K562 (cell line): ENCODE results near the gene DDX39A. TPM values are rescaled to one million over a fixed set of nuclear protein-coding genes. Genes with fewer than 3 reads are reported as not detected.

ENCODE experiments used
- ATAC-seq: fragments of 200-7000 bp; cut with Tn5 transposase; 3 replicates; pipeline ENCODE4 v1.9.1; 2020; ENCODE audit warnings: moderate library complexity
- BruUV-seq: library from RNA; stranded (reverse); fragments of 400-500 nt; replicated peaks from 2 replicates; lab custom pipeline; 2021; lab: Mats Ljungman, UMichigan
- CTCF ChIA-PET: fragments of 300-600 bp; formaldehyde crosslinking; extraction: SDS; loops from one replicate; lab custom pipeline; 2021; ENCODE audit warnings: low intra/inter-chr PET ratio; lab: Yijun Ruan, JAX
- POLR2A ChIA-PET: fragments of 300-600, 350-650 bp; sonication (Branson Sonifier 250); formaldehyde crosslinking; extraction: SDS; loops from one replicate; lab custom pipeline; 2021; ENCODE audit warnings: antibody characterized with exemption, inconsistent platforms; lab: Yijun Ruan, JAX
- DNase-seq, 4 experiments: peaks; one replicate each; pipeline versions ENCODE4 v3.0.0 to v3.0.0-alpha.2; 2011 to 2018; ENCODE audit warnings: low spot score in 3 of 4, mixed read lengths in 3 of 4; ENCODE audit errors: extremely low read depth in 1 of 4
- FAIRE-seq: peaks from 2 replicates; lab custom pipeline; 2011; peaks lifted over from hg19 to GRCh38; lab: Jason Lieb, UNC
- H2AFZ ChIP-seq: 2 replicates; pipeline ENCODE4 v1.6.0; 2011; ENCODE audit warnings: low read depth, low read length, control low read depth, inconsistent platforms
- H3K27ac ChIP-seq: fragments of 200-600 bp; 3 replicates; pipeline ENCODE4 v1.8.0; 2011; ENCODE audit warnings: low read depth, mild to moderate bottlenecking, control low read depth, inconsistent platforms, low read length, moderate library complexity, mixed read lengths; ENCODE audit errors: extremely low read depth
- H3K27me3 ChIP-seq, 2 experiments: fragments of 300-600 bp in 1 of 2; 2 replicates in 1 of 2; 3 replicates in 1 of 2; pipeline versions ENCODE4 v1.6.0 to v1.8.0; 2011; ENCODE audit warnings: inconsistent platforms in 2 of 2, low read length in 2 of 2, mild to moderate bottlenecking in 1 of 2, mixed read lengths in 1 of 2, moderate library complexity in 1 of 2; ENCODE audit not compliant: control insufficient read depth in 2 of 2, insufficient read depth in 2 of 2
- H3K36me3 ChIP-seq: fragments of 300-600 bp; 3 replicates; pipeline ENCODE4 v1.8.0; 2011; ENCODE audit warnings: mild to moderate bottlenecking, low read length, inconsistent platforms; ENCODE audit not compliant: control insufficient read depth, insufficient read depth
- H3K4me1 ChIP-seq, 2 experiments: fragments of 200-600 bp in 1 of 2; replicated peaks in 1 of 2; 2 replicates in 1 of 2; 3 replicates in 1 of 2; pipeline versions ENCODE4 v1.5.1 to v1.8.0; 2011; ENCODE audit warnings: inconsistent platforms in 2 of 2, low read length in 2 of 2, mild to moderate bottlenecking in 1 of 2, mixed read lengths in 1 of 2, moderate library complexity in 1 of 2; ENCODE audit not compliant: control insufficient read depth in 2 of 2, insufficient read depth in 2 of 2
- H3K4me2 ChIP-seq: 2 replicates; pipeline ENCODE4 v1.6.1; 2011; ENCODE audit warnings: low read length, control low read depth, inconsistent platforms, mixed read lengths; ENCODE audit not compliant: insufficient read depth
- H3K4me3 ChIP-seq: fragments of 200-600 bp; sonication (generic), shearing (Covaris generic); 2 replicates; pipeline ENCODE4 v1.5.1; 2016; ENCODE audit warnings: control low read depth, inconsistent platforms
- H3K79me2 ChIP-seq: fragments of 200-600 bp; 3 replicates; pipeline ENCODE4 v1.8.0; 2011; ENCODE audit warnings: low read length, inconsistent platforms; ENCODE audit not compliant: control insufficient read depth, insufficient read depth
- H3K9ac ChIP-seq, 2 experiments: 2 replicates each; pipeline versions ENCODE4 v1.6.0 to v1.6.1; 2011; ENCODE audit warnings: low read depth in 2 of 2, low read length in 2 of 2, control low read depth in 1 of 2, inconsistent platforms in 1 of 2, mild to moderate bottlenecking in 1 of 2, mixed read lengths in 1 of 2; ENCODE audit not compliant: insufficient read depth in 1 of 2
- H3K9me1 ChIP-seq: one replicate; pipeline ENCODE4 v1.6.0; 2011; ENCODE audit warnings: inconsistent platforms, mild to moderate bottlenecking, low read length, moderate library complexity; ENCODE audit not compliant: control insufficient read depth, insufficient read depth
- H3K9me3 ChIP-seq: replicated peaks from 2 replicates; pipeline ENCODE4 v1.5.1; 2011; ENCODE audit warnings: low read depth, low read length, inconsistent platforms; ENCODE audit not compliant: control insufficient read depth, insufficient read depth
- H4K20me1 ChIP-seq: replicated peaks from 2 replicates; pipeline ENCODE4 v1.6.1; 2011; ENCODE audit warnings: low read length, inconsistent platforms, mixed read lengths; ENCODE audit not compliant: control insufficient read depth, insufficient read depth
- BMI1 ChIP-seq: fragments of 150-350 bp; IDR thresholded peaks from 2 replicates; pipeline ENCODE4 v1.6.1; 2014; ENCODE audit warnings: low read length
- CBFA2T2 ChIP-seq: fragments of 450-650 bp; conservative IDR thresholded peaks from 2 replicates; pipeline ENCODE4 v1.6.1; 2017; ENCODE audit warnings: mild to moderate bottlenecking
- FOS ChIP-seq: IDR thresholded peaks from 3 replicates; pipeline ENCODE4 v1.6.1; 2011; ENCODE audit not compliant: insufficient read length; ENCODE audit errors: extremely low read depth
- FOXK2 ChIP-seq, 2 experiments: fragments of 450-650 bp; IDR thresholded peaks in 1 of 2; conservative IDR thresholded peaks in 1 of 2; 2 replicates each; pipeline ENCODE4 v1.6.1; 2016; ENCODE audit warnings: low read depth in 2 of 2, mild to moderate bottlenecking in 1 of 2
- GTF3C2 ChIP-seq: IDR thresholded peaks from 3 replicates; pipeline ENCODE4 v1.6.1; 2011; ENCODE audit warnings: borderline replicate concordance, mild to moderate bottlenecking, moderate library complexity; ENCODE audit not compliant: insufficient read length; ENCODE audit errors: extremely low read depth
- NRF1 ChIP-seq, 2 experiments: fragments of 450-650 bp; IDR thresholded peaks in 1 of 2; conservative IDR thresholded peaks in 1 of 2; 2 replicates each; pipeline ENCODE4 v1.6.1; 2014; ENCODE audit warnings: mild to moderate bottlenecking in 2 of 2
- TBP ChIP-seq: optimal IDR thresholded peaks from 2 replicates; pipeline ENCODE3; 2011; ENCODE audit warnings: low read depth, low read length, improper control_type of control experiment
- TOE1 ChIP-seq, 2 experiments: fragments of 450-650 bp in 1 of 2; sonication (generic) in 1 of 2; formaldehyde crosslinking in 1 of 2; IDR thresholded peaks; 2 replicates each; pipeline versions ENCODE4 v1.7.1 to v1.8.0; 2016 to 2022; ENCODE audit warnings: borderline replicate concordance in 2 of 2, mild to moderate bottlenecking in 2 of 2, antibody characterized with exemption in 1 of 2, inconsistent platforms in 1 of 2, low read depth in 1 of 2, missing genetic modification reagents in 1 of 2, moderate library complexity in 1 of 2
- ZNF766 ChIP-seq: fragments of 200-800 bp; sonication (Bioruptor generic); conservative IDR thresholded peaks from 2 replicates; pipeline ENCODE4 v1.6.1; 2016; ENCODE audit warnings: missing genetic modification characterization, missing compliant biosample characterization
- WGBS: fragments of 100-300 bp; shearing (Covaris generic); methylation state at CpG from one replicate; pipeline ENCODE4 v1.1.6; 2016; ENCODE audit warnings: low coverage, mixed read lengths; ENCODE audit not compliant: insufficient coverage; ENCODE audit errors: missing lambda C conversion rate; 5-methylcytosine and 5-hydroxymethylcytosine counted together
- in situ Hi-C: fragments of 300-500 bp; cut with MboI; formaldehyde crosslinking; loops from 4 replicates; pipeline ENCODE4 v1.15.0; 2018; ENCODE audit warnings: inconsistent platforms, mixed read lengths
- intact Hi-C: fragments of 100-400 bp; cut with micrococcal nuclease; formaldehyde crosslinking; loops from 2 replicates; pipeline ENCODE4 v1.14.2; 2022
- polyA plus RNA-seq, 8 experiments: library from polyadenylated mRNA; depleted of rRNA in 4 of 8; stranded (reverse) in 5 of 8; unstranded in 3 of 8; fragments of >200 nt; fragmentation: Nextera tagmentation in 2 of 8; fragmentation: Illumina TruSeq in 1 of 8; extraction: Ambion mirVana in 2 of 8; extraction: Trizol in 1 of 8; gene quantifications; 2 replicates each; pipeline versions ENCODE4 v1.2.1 to v1.2.3, GENCODE V29; 2011 to 2014; ENCODE audit warnings: inconsistent platforms in 1 of 8, missing spikeins in 1 of 8
- total RNA-seq, 7 experiments: library from RNA; depleted of rRNA in 6 of 7; stranded (reverse); fragments of >200 nt in 6 of 7; fragmentation: Illumina TruSeq in 2 of 7; extraction: Trizol in 2 of 7; gene quantifications; 2 replicates each; pipeline versions ENCODE4 v1.2.1 to v1.2.3, GENCODE V29; 2011 to 2021; ENCODE audit warnings: low replicate concordance in 1 of 7
- TF ChIP-seq, protein P1 (sequence below), 2 experiments: fragments of 450-650 bp; formaldehyde crosslinking in 1 of 2; IDR thresholded peaks; 2 replicates each; pipeline versions ENCODE4 v1.4.0 to v1.6.1; 2014 to 2020; ENCODE audit warnings: mild to moderate bottlenecking in 2 of 2, borderline replicate concordance in 1 of 2, low read depth in 1 of 2

DDX39A gene
- total and polyA plus RNA-seq, 9 of the 15 experiments (the other 6 are each of a cell fraction or from before 2014, with no cell fraction given) = 90.3 to 250 (median 188) TPM

DNA sequence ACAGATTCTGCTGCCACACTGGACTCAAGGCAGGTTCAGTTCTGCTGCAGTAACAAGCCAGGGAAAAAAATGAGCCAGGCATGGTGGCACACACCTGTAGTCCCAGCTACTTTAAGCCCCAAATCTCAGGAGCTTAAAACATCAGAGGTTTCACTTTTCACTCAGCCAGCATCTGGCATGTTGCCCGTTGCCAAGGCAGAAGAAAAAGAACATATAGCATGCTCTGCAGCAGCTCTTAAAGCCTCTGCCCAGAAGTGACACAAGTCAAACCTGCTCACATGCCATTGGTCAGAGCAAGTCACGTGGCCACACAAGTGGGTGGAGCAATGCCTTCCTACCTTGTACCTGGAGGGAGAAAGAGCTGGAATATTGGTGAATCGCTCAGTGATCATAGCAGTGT is 52.6 kb downstream of the DDX39A start:
- H3K4me2 ChIP-seq = peak overlapping the region; percentile 71
- no peak overlapping the region; a peak in 1 of 4 replicates for H3K9ac ChIP-seq
- ATAC-seq (peak; percentile 69), FAIRE-seq (peak; percentile 93), DNase-seq (peak; percentile 77 to 88 (median 84))
- intact Hi-C loops (loop anchor here (10.0 kb wide), 1 partner anchor 118 kb away; no protein-coding TSS in a partner anchor), in situ Hi-C loops (no loop called here)
- ChIA-PET CTCF (no interaction called here), POLR2A (interaction anchor here (0.7 to 1.9 kb wide), 4 partner anchors 11 to 69 kb away, joined by 3 to 7 read pairs (median 4); partner anchors contain the start of gene ADGRE5)
- no peaks in the 10 kb centered on the region for H3K36me3 ChIP-seq
- 0 out of 3 replicates have a peak overlapping the region, but pooled peaks have one; percentile 39 for H3K27ac ChIP-seq
- H4K20me1 ChIP-seq = no peaks in the 10 kb centered on the region
- 2% methylated on average over 3 of the region's 3 CpGs for WGBS
- no peaks in the 10 kb centered on the region for H3K27me3 ChIP-seq
- peaks cover 44 to 53% of the 10 kb centered on the region in 2 experiments for H3K4me1 ChIP-seq
- no peak overlapping the region for H3K4me3 ChIP-seq
- BruUV-seq = no TSS peak
- no peaks in the 10 kb centered on the region for H3K9me1 ChIP-seq
- no peaks in the 10 kb centered on the region for H3K79me2 ChIP-seq
- no peaks in the 10 kb centered on the region for H3K9me3 ChIP-seq
- H2AFZ ChIP-seq = peak overlapping the region; percentile 83
- TF ChIP-seq BMI1 (no peak), NRF1 (conservative IDR thresholded peaks at IDR 0.05 in 1 of 2, IDR thresholded peaks at IDR 0.05 in 1 of 2) (0 out of 4 replicates have a peak, but pooled peaks of 1 of the 2 experiments have one; percentile 12), CBFA2T2 (peak; percentile 80), TOE1 (IDR thresholded peaks at IDR 0.05; ENCODE audit: borderline replicate concordance) (peak; percentile 95), TOE1 (CRISPR knock-in tag; IDR thresholded peaks at IDR 0.05; ENCODE audit: borderline replicate concordance, low read depth) (no peak), FOXK2 (conservative IDR thresholded peaks at IDR 0.05 in 1 of 2, IDR thresholded peaks at IDR 0.05 in 1 of 2; ENCODE audit: low read depth in 2 of 2) (0 out of 4 replicates have a peak, but pooled peaks of 1 of the 2 experiments have one; percentile 19), ZNF766 (0 out of 2 replicates have a peak, but pooled peaks have one; percentile 25), TBP (no peak), GTF3C2 (no peak), FOS (peak; percentile 85)
- TF ChIP-seq, protein P1, sequence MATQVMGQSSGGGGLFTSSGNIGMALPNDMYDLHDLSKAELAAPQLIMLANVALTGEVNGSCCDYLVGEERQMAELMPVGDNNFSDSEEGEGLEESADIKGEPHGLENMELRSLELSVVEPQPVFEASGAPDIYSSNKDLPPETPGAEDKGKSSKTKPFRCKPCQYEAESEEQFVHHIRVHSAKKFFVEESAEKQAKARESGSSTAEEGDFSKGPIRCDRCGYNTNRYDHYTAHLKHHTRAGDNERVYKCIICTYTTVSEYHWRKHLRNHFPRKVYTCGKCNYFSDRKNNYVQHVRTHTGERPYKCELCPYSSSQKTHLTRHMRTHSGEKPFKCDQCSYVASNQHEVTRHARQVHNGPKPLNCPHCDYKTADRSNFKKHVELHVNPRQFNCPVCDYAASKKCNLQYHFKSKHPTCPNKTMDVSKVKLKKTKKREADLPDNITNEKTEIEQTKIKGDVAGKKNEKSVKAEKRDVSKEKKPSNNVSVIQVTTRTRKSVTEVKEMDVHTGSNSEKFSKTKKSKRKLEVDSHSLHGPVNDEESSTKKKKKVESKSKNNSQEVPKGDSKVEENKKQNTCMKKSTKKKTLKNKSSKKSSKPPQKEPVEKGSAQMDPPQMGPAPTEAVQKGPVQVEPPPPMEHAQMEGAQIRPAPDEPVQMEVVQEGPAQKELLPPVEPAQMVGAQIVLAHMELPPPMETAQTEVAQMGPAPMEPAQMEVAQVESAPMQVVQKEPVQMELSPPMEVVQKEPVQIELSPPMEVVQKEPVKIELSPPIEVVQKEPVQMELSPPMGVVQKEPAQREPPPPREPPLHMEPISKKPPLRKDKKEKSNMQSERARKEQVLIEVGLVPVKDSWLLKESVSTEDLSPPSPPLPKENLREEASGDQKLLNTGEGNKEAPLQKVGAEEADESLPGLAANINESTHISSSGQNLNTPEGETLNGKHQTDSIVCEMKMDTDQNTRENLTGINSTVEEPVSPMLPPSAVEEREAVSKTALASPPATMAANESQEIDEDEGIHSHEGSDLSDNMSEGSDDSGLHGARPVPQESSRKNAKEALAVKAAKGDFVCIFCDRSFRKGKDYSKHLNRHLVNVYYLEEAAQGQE (IDR thresholded peaks at IDR 0.05; ENCODE audit: borderline replicate concordance) = peak; percentile 76
- TF ChIP-seq, protein P1 (CRISPR knock-in tag; IDR thresholded peaks at IDR 0.05; ENCODE audit: low read depth) = no peak
